CD4-positive, alpha-beta T cell (primary cell): ENCODE measurements around the gene PSENEN. TPM values are rescaled to one million over a fixed set of nuclear protein-coding genes. Genes with fewer than 3 reads are reported as not detected.
A peak's percentile ranks its signal among the peaks of the same experiment; 100 is the strongest.

Source experiments
- ATAC-seq: fragments of 200-7000 bp; cut with Tn5 transposase; one replicate; pipeline ENCODE4 v1.10.0; 2022; ENCODE audit warnings: mild to moderate bottlenecking; ENCODE audit not compliant: poor library complexity
- CTCF ChIA-PET: fragments of 350-600 bp; sonication (Branson Sonifier 250); formaldehyde crosslinking; loops from one replicate; lab custom pipeline; 2021; ENCODE audit warnings: antibody characterized with exemption, inconsistent platforms; lab: Charles Lee
- POLR2A ChIA-PET: fragments of 350-600 bp; sonication (Branson Sonifier 250); formaldehyde crosslinking; loops from one replicate; lab custom pipeline; 2021; ENCODE audit warnings: antibody characterized with exemption, inconsistent platforms; lab: Charles Lee
- DNase-seq, 14 experiments: peaks; one replicate each; pipeline ENCODE4 v3.0.0-alpha.2; 2013 to 2020; ENCODE audit warnings: mixed read lengths in 2 of 14
- H3K27ac ChIP-seq, 2 donors: one replicate each; pipeline versions ENCODE4 v1.5.1 to v1.7.0; 2013; ENCODE audit warnings: low read length in 2 of 2, low read depth in 1 of 2, mild to moderate bottlenecking in 1 of 2
- H3K27me3 ChIP-seq, 2 experiments: 1 replicate in 1 of 2; 2 replicates in 1 of 2; pipeline versions ENCODE4 v1.6.1 to v1.7.0; 2013; ENCODE audit warnings: low read length in 2 of 2, control low read depth in 1 of 2, mild to moderate bottlenecking in 1 of 2, moderate library complexity in 1 of 2; ENCODE audit not compliant: insufficient read depth in 2 of 2, control insufficient read depth in 1 of 2
- H3K36me3 ChIP-seq: one replicate; pipeline ENCODE4 v1.6.1; 2013; ENCODE audit warnings: low read length, control low read depth; ENCODE audit not compliant: insufficient read depth
- H3K4me1 ChIP-seq: one replicate; pipeline ENCODE4 v1.6.1; 2013; ENCODE audit warnings: low read length, control low read depth; ENCODE audit not compliant: insufficient read depth
- H3K4me3 ChIP-seq: one replicate; pipeline ENCODE4 v1.5.1; 2013; ENCODE audit warnings: mild to moderate bottlenecking, low read length, moderate library complexity
- H3K9me3 ChIP-seq, 2 experiments: 1 replicate in 1 of 2; 2 replicates in 1 of 2; pipeline versions ENCODE4 v1.6.1 to v1.7.0; 2013; ENCODE audit warnings: low read length in 2 of 2, mild to moderate bottlenecking in 2 of 2, control low read depth in 1 of 2, moderate library complexity in 1 of 2; ENCODE audit not compliant: control insufficient read depth in 1 of 2, insufficient read depth in 1 of 2
- H3K27ac Mint-ChIP-seq: one replicate; pipeline ENCODE4 v1.8.0; 2020; ENCODE audit warnings: mixed read lengths
- H3K27me3 Mint-ChIP-seq: one replicate; pipeline ENCODE4 v1.8.0; 2021; ENCODE audit warnings: mixed read lengths
- H3K36me3 Mint-ChIP-seq: one replicate; pipeline ENCODE4 v1.8.0; 2021; ENCODE audit warnings: low read depth, mixed read lengths
- H3K4me1 Mint-ChIP-seq: one replicate; pipeline ENCODE4 v1.8.0; 2021; ENCODE audit warnings: low read depth, mixed read lengths
- H3K4me3 Mint-ChIP-seq: one replicate; pipeline ENCODE4 v1.8.0; 2020; ENCODE audit warnings: mild to moderate bottlenecking, mixed read lengths
- H3K9me3 Mint-ChIP-seq: one replicate; pipeline ENCODE4 v1.8.0; 2020; ENCODE audit warnings: mixed read lengths
- CTCF ChIP-seq: fragments of 200-600 bp; IDR thresholded peaks from one replicate; pipeline ENCODE4 v1.8.0; 2022; ENCODE audit warnings: antibody characterized with exemption, mild to moderate bottlenecking
- intact Hi-C, 2 experiments: fragments of 100-400 bp; cut with DNase I in 1 of 2; cut with micrococcal nuclease in 1 of 2; formaldehyde crosslinking; loops; one replicate each; pipeline versions ENCODE4 v1.15.1 to v1.9.0; 2023 to 2025; cut with DNase I, micrococcal nuclease
- polyA plus RNA-seq, 2 donors: library from polyadenylated mRNA; unstranded; fragments of 120-200 nt; gene quantifications; one replicate each; pipeline ENCODE4 v1.2.1, GENCODE V29; 2013
- total RNA-seq, 174 experiments: library from RNA in 2 of 174; stranded (reverse) in 2 of 174; gene quantifications; one replicate each; pipeline ENCODE4 v1.2.3 and lab custom pipeline; 2021 to 2026

PSENEN gene
- 1 to 10 TPM; 7.3 to 9.4 TPM for total RNA-seq
- polyA plus RNA-seq (2013, experiment 1 of 2) = 37.7 TPM
- 34.2 TPM for polyA plus RNA-seq (2013, experiment 2 of 2)
- total RNA-seq (lab: John Stamatoyannopoulos, UW) = 1.8 to 8.6 (median 5.6) reads per million in 172 experiments

GRCh38 chr19:35745328-35746086 is at the start of gene PSENEN, which contains the start of gene U2AF1L4:
Gene PSENEN (plus strand): TSS chr19:35745651. CDS start chr19:35745931, 280 bp downstream.
Gene U2AF1L4 (minus strand): TSS chr19:35745418. CDS start chr19:35745391, 27 bp downstream.
- Mint-ChIP-seq H3K4me1 (peaks cover 53% of the 10 kb centered on the region), H3K36me3 (peaks cover 35% of the 10 kb centered on the region), H3K9me3 (no peaks in the 10 kb centered on the region), H3K27me3 (no peaks in the 10 kb centered on the region), H3K4me3 (peak within 1 kb of the TSS; percentile 94), H3K27ac (peak within 1 kb of the TSS; percentile 98)
- TF ChIP-seq CTCF = no peak
- H3K9me3 ChIP-seq = no peaks in the 10 kb centered on the region
- H3K4me1 ChIP-seq = peaks cover 76% of the 10 kb centered on the region
- H3K36me3 ChIP-seq = no peaks in the 10 kb centered on the region
- CTCF ChIA-PET = no interaction called here
- intact Hi-C loops = loop anchor here (1.0 to 10.0 kb wide), 6 partner anchors 28 to 369 kb away; partner anchors contain the start of genes OVOL3 (in 1 of the 2), POLR2I (in 1 of the 2), TBCB (in 1 of the 2) and ZBTB32 (in 1 of the 2)
- H3K4me3 ChIP-seq = peak within 1 kb of the TSS; percentile 80
- ATAC-seq (peak; percentile 52), DNase-seq (peak; percentile 89 to 100 (median 96))
- POLR2A ChIA-PET = interaction anchor here (0.6 to 2.2 kb wide), 16 partner anchors 12 to 309 kb away, joined by 3 to 23 read pairs (median 6); partner anchors contain the start of genes ALKBH6, COX6B1, HSPB6 and KMT2B
- peak within 1 kb of the TSS; percentile 98 to 99 for H3K27ac ChIP-seq
- no peaks in the 10 kb centered on the region for H3K27me3 ChIP-seq

GRCh38 chr19:35695895-35696422 is 49.5 kb upstream of the PSENEN start:
- H3K4me3 ChIP-seq = no peak overlapping the region
- no peaks in the 10 kb centered on the region for H3K36me3 ChIP-seq
- H3K27me3 ChIP-seq = no peaks in the 10 kb centered on the region
- Mint-ChIP-seq H3K27ac (no peak overlapping the region), H3K4me3 (no peak overlapping the region), H3K9me3 (no peaks in the 10 kb centered on the region), H3K27me3 (no peaks in the 10 kb centered on the region), H3K36me3 (no peaks in the 10 kb centered on the region), H3K4me1 (no peaks in the 10 kb centered on the region)
- POLR2A ChIA-PET = no interaction called here
- H3K9me3 ChIP-seq = no peaks in the 10 kb centered on the region
- peaks cover 5% of the 10 kb centered on the region for H3K4me1 ChIP-seq
- intact Hi-C loops = no loop called here
- no peak for DNase-seq
- CTCF ChIA-PET = no interaction called here
- TF ChIP-seq CTCF = no peak
- no peak for ATAC-seq
- H3K27ac ChIP-seq = no peak overlapping the region

DNA sequence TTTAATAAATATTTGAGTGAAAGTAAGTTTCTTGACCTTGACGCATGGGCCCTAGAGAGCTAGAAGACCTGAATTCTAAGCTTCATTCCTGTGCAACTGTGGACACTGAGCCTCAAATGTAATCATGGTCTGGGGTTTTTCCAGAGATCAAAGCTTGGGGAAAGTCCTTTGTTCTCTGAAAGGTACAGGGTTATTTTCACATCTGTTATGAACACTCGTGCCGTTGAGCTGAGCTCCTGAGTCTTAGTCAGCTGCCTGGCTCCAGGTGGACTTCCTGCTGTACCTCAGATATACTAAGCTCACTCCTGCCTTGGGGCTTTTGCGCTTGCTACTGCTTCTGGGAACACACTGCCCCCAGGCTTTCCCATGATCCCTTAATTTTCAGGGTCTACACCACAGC is 48.6 kb upstream of the PSENEN start:
- Histone ChIP-seq H3K4me1 (peaks cover 9% of the 10 kb centered on the region), H3K4me3 (no peak overlapping the region), H3K27me3 (no peaks in the 10 kb centered on the region), H3K36me3 (no peaks in the 10 kb centered on the region), H3K27ac (no peak overlapping the region), H3K9me3 (no peaks in the 10 kb centered on the region)
- ChIA-PET CTCF (no interaction called here), POLR2A (no interaction called here)
- H3K9me3 Mint-ChIP-seq = no peaks in the 10 kb centered on the region
- no peak overlapping the region for H3K27ac Mint-ChIP-seq
- H3K36me3 Mint-ChIP-seq = no peaks in the 10 kb centered on the region
- intact Hi-C loops = no loop called here
- H3K4me1 Mint-ChIP-seq = no peaks in the 10 kb centered on the region
- TF ChIP-seq CTCF = no peak
- H3K4me3 Mint-ChIP-seq = no peak overlapping the region
- ATAC-seq (no peak), DNase-seq (no peak)
- no peaks in the 10 kb centered on the region for H3K27me3 Mint-ChIP-seq
